ENCODE measurements around the gene UTP20. TPM values are rescaled to one million over a fixed set of nuclear protein-coding genes. Genes with fewer than 3 reads are reported as not detected.

Gene UTP20
- total and polyA plus RNA-seq, 2 of the 4 experiments (the other 2 are of a cell fraction), result 6.8 to 22.0 TPM

DNA sequence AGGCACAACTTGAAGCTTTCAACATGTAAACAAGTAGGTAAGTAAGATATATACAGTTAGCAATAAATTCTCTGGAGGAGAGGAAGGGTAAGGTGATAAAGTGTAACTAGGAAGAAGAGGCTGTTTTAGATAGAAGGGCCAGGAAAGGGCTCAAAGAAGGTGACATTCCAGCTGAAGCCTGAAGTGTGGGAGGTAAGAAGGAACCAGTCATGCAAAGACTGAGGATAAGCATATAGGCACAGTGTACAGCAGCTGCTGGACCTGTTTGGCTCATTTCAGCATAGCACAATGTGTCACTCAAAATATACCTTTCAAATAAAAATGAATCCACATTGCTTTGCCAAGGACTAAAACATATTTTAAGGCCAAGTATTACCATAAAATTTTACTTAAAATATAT lies 156.2 kb downstream of the UTP20 start:
- ATAC-seq (ENCODE audit: low read depth) (no peak), DNase-seq (no peak)
- no peak for TF ChIP-seq ELK1 (IDR thresholded peaks at IDR 0.05; ENCODE audit: borderline replicate concordance, low read depth, low read length)
- TF ChIP-seq CEBPB (IDR thresholded peaks at IDR 0.05; ENCODE audit: low read depth, low read length), result no peak
- TF ChIP-seq CTCF (conservative IDR thresholded peaks at IDR 0.05; ENCODE audit: low read depth, low read length), result no peak
- no peak for TF ChIP-seq USF2 (IDR thresholded peaks at IDR 0.05; ENCODE audit: low read depth, low read length)
- TF ChIP-seq RAD21 (IDR thresholded peaks at IDR 0.05; ENCODE audit: low read length), result no peak
- TF ChIP-seq MAZ (IDR thresholded peaks at IDR 0.05; ENCODE audit: borderline replicate concordance, low read depth, low read length), result no peak
- TF ChIP-seq POLR2A (IDR thresholded peaks at IDR 0.05; ENCODE audit: low read depth, low read length), result no peak
- Histone ChIP-seq H2BK120ac (ENCODE audit: low read depth, low read length) (no peak overlapping the region), H3K56ac (ENCODE audit: extremely low read depth, insufficient read depth, low read length) (no peak overlapping the region), H3K9me3 (ENCODE audit: control insufficient read depth, insufficient read depth, low read length) (no peaks in the 10 kb centered on the region), H3K9ac (ENCODE audit: low read depth, low read length) (no peak overlapping the region), H3K4me1 (ENCODE audit: control insufficient read depth, insufficient read depth, low read length) (no peaks in the 10 kb centered on the region), H2BK5ac (ENCODE audit: low read depth, low read length, poor library complexity, severe bottlenecking) (no peak overlapping the region), H2BK20ac (ENCODE audit: low read depth, low read length) (no peak overlapping the region), H4K8ac (ENCODE audit: low read depth in 2 of 2, low read length in 2 of 2) (no peak overlapping the region), H3K4ac (ENCODE audit: low read depth, low read length) (no peak overlapping the region), H2AK9ac (replicated peaks; ENCODE audit: low read depth, low read length, poor library complexity) (no peak overlapping the region), H3K9me1 (ENCODE audit: insufficient read depth, low read length) (no peaks in the 10 kb centered on the region), H2BK15ac (ENCODE audit: low read depth, low read length) (no peak overlapping the region), H4K20me1 (ENCODE audit: insufficient read depth, low read length) (no peaks in the 10 kb centered on the region), H3K79me1 (ENCODE audit: low read depth in 1 of 2, low read length in 2 of 2) (no peaks in the 10 kb centered on the region), H3K27me3 (ENCODE audit: control insufficient read depth, insufficient read depth, low read length) (no peaks in the 10 kb centered on the region), H3K27ac (ENCODE audit: insufficient read depth, low read length) (no peak overlapping the region), H3K4me3 (ENCODE audit: insufficient read depth, low read depth, low read length) (no peak overlapping the region), H3K18ac (ENCODE audit: low read depth, low read length) (no peak overlapping the region), H3K4me2 (ENCODE audit: low read depth, low read length) (no peak overlapping the region), H3K36me3 (ENCODE audit: control insufficient read depth, insufficient read depth, low read length) (no peaks in the 10 kb centered on the region), H4K91ac (ENCODE audit: insufficient read depth, low read depth, low read length) (no peak overlapping the region), H3K14ac (replicated peaks; ENCODE audit: low read depth, low read length) (no peak overlapping the region), H4K5ac (ENCODE audit: low read depth, low read length) (no peak overlapping the region), H2AFZ (replicated peaks; ENCODE audit: low read length, poor library complexity) (no peak overlapping the region), H2AK5ac (ENCODE audit: low read depth, low read length) (no peak overlapping the region), H3K23ac (ENCODE audit: low read depth, low read length) (no peak overlapping the region)
- ChIA-PET POLR2A (ENCODE audit: unreplicated experiment) (no interaction called here), CTCF (no interaction called here)
- intact Hi-C loops (cut with micrococcal nuclease), result no loop called here
- no TSS peak for BruUV-seq (replicated peaks)
- in situ Hi-C loops (cut with MboI; ENCODE audit: low sequenced_read_pairs), result no loop called here
- dilution Hi-C loops (cut with HindIII; ENCODE audit: low sequenced_read_pairs, unreplicated experiment), result no loop called here

Measured in IMR-90 (cell line).